Measurements from ENCODE around the gene HSPA12B. TPM values are rescaled to one million over a fixed set of nuclear protein-coding genes. Genes with fewer than 3 reads are reported as not detected.
A peak's percentile ranks its signal among the peaks of the same experiment; 100 is the strongest.

The HSPA12B gene
- polyA plus RNA-seq, 2 of the 4 experiments (the other 2 are of a cell fraction), result 0.37 to 1.2 TPM

DNA sequence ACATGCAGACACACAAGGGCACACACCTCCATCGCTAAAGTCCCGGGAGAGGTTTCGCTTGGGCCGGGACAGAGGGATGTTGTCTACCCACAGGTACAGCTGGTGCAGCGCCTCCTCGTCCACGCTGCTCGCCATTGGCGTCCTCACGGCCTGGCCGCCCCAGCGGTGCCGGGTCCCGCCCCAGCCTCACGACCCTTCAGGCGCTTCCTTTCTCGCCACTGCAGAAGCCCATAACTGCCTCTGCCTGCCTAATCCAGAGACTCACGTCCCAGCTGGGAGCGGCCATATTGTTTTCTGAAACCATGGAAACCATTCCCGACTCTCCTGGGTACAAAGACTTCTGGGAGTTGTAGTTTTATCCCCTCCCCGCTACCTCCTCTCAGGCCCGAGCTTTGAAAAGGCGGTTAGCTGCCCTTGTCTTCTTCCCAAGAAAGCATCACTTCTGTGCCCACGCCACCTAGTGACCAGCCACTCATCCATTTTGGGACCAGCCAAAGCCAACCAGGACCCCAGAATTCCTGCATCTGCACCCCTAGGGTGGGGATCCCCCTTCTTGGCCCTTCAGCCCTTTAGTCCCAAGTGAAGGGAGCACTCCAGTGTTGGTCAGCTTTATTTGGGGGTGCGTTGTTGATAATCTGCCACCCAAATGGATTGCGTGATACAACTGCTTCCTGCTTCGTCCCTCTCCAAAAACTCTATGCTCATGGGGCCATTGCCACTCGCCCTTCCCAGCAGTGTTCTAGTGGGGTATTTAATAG, 48.8 kb downstream of the HSPA12B start, which contains the start of gene SPEF1:
TSS of gene SPEF1 (minus strand) at position 296 of the 758 bp plus-strand sequence. CDS start at position 135, 161 bp downstream.
- CTCF ChIA-PET, result interaction anchor here (0.6 to 56.5 kb wide), 22 partner anchors 14 to 291 kb away, joined by 3 to 1634 read pairs (median 4); partner anchors contain the start of genes ADAM33, ADISSP, CDC25B and HSPA12B
- Histone ChIP-seq H3K4me3 (peak within 1 kb of the TSS; percentile 47), H3K4me2 (peak within 1 kb of the TSS; percentile 94), H3K27ac (peak within 1 kb of the TSS in 1 of 2 experiments; percentile 23; a peak in 1 of 6 replicates), H3K9me3 (no peaks in the 10 kb centered on the region), H3K4me1 (peaks cover 28% of the 10 kb centered on the region)
- 12% methylated on average over 28 of the region's 28 CpGs for WGBS (ENCODE audit: missing lambda C conversion rate)
- FAIRE-seq (peak; percentile 100), DNase-seq (ENCODE audit: low read depth in 1 of 2, low spot score in 1 of 2) (peak; percentile 97 to 100), ATAC-seq (peak; percentile 67 to 83)
- no peak for TF ChIP-seq MAFK (IDR thresholded peaks at IDR 0.05; ENCODE audit: partially characterized antibody)
- peak in 1 of 2 experiments; percentile 65; a peak in 2 of 5 replicates for TF ChIP-seq JUN (IDR thresholded peaks at IDR 0.05)
- TF ChIP-seq FOSL2 (IDR thresholded peaks at IDR 0.05), result no peak
- TF ChIP-seq FOSL2 (CRISPR knock-in tag; IDR thresholded peaks at IDR 0.05), result 0 out of 2 replicates have a peak, but pooled peaks have one; percentile 2
- peak; percentile 88; the same call in 1 of the 2 replicates for TF ChIP-seq POLR2AphosphoS2 (conservative IDR thresholded peaks at IDR 0.05; ENCODE audit: low read length)
- TF ChIP-seq, protein P1, sequence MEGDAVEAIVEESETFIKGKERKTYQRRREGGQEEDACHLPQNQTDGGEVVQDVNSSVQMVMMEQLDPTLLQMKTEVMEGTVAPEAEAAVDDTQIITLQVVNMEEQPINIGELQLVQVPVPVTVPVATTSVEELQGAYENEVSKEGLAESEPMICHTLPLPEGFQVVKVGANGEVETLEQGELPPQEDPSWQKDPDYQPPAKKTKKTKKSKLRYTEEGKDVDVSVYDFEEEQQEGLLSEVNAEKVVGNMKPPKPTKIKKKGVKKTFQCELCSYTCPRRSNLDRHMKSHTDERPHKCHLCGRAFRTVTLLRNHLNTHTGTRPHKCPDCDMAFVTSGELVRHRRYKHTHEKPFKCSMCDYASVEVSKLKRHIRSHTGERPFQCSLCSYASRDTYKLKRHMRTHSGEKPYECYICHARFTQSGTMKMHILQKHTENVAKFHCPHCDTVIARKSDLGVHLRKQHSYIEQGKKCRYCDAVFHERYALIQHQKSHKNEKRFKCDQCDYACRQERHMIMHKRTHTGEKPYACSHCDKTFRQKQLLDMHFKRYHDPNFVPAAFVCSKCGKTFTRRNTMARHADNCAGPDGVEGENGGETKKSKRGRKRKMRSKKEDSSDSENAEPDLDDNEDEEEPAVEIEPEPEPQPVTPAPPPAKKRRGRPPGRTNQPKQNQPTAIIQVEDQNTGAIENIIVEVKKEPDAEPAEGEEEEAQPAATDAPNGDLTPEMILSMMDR (IDR thresholded peaks at IDR 0.05), result peak; percentile 86
- peak; percentile 72 for TF ChIP-seq FOSB (CRISPR knock-in tag; IDR thresholded peaks at IDR 0.05)
- no peak for TF ChIP-seq NPAS2 (CRISPR knock-in tag; IDR thresholded peaks at IDR 0.05; ENCODE audit: borderline replicate concordance)
- TF ChIP-seq HOXB13 (CRISPR knock-in tag; IDR thresholded peaks at IDR 0.05; ENCODE audit: low read depth), result 0 out of 2 replicates have a peak, but pooled peaks have one; percentile 17
- TF ChIP-seq RAD21 (conservative IDR thresholded peaks at IDR 0.05 in 1 of 2, IDR thresholded peaks at IDR 0.05 in 1 of 2), result peak; percentile 66 to 70
- TF ChIP-seq TP53 (CRISPR knock-in tag; IDR thresholded peaks at IDR 0.05), result no peak
- TF ChIP-seq EHF (CRISPR knock-in tag; IDR thresholded peaks at IDR 0.05), result peak; percentile 63; the same call in 1 of the 2 replicates
- TF ChIP-seq SMC3 (IDR thresholded peaks at IDR 0.05), result peak; percentile 82
- TF ChIP-seq, protein P2, sequence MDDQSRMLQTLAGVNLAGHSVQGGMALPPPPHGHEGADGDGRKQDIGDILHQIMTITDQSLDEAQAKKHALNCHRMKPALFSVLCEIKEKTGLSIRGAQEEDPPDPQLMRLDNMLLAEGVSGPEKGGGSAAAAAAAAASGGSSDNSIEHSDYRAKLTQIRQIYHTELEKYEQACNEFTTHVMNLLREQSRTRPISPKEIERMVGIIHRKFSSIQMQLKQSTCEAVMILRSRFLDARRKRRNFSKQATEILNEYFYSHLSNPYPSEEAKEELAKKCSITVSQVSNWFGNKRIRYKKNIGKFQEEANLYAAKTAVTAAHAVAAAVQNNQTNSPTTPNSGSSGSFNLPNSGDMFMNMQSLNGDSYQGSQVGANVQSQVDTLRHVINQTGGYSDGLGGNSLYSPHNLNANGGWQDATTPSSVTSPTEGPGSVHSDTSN (IDR thresholded peaks at IDR 0.05), result peak; percentile 85
- peak; percentile 87; the same call in 1 of the 2 replicates for TF ChIP-seq TFCP2L1 (CRISPR knock-in tag; IDR thresholded peaks at IDR 0.05)
- TF ChIP-seq RNF2 (IDR thresholded peaks at IDR 0.05; ENCODE audit: borderline replicate concordance, low read depth), result no peak
- no peak for TF ChIP-seq HEYL (CRISPR knock-in tag; IDR thresholded peaks at IDR 0.05)
- TF ChIP-seq, protein P3, sequence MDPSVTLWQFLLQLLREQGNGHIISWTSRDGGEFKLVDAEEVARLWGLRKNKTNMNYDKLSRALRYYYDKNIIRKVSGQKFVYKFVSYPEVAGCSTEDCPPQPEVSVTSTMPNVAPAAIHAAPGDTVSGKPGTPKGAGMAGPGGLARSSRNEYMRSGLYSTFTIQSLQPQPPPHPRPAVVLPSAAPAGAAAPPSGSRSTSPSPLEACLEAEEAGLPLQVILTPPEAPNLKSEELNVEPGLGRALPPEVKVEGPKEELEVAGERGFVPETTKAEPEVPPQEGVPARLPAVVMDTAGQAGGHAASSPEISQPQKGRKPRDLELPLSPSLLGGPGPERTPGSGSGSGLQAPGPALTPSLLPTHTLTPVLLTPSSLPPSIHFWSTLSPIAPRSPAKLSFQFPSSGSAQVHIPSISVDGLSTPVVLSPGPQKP (IDR thresholded peaks at IDR 0.05; ENCODE audit: low read depth, low read length), result no peak
- no peak for TF ChIP-seq EHMT2 (IDR thresholded peaks at IDR 0.05; ENCODE audit: low read depth)
- TF ChIP-seq CBX2 (IDR thresholded peaks at IDR 0.05; ENCODE audit: borderline replicate concordance, low read depth), result no peak
- no peak for TF ChIP-seq HDAC2 (IDR thresholded peaks at IDR 0.05)
- no peak for TF ChIP-seq ZNF302 (CRISPR knock-in tag; IDR thresholded peaks at IDR 0.05)
- TF ChIP-seq KDM5A (IDR thresholded peaks at IDR 0.05), result 0 out of 2 replicates have a peak, but pooled peaks have one; percentile 31
- TF ChIP-seq ESRRA (IDR thresholded peaks at IDR 0.05; ENCODE audit: borderline replicate concordance, low read length), result no peak
- TF ChIP-seq, protein P4, sequence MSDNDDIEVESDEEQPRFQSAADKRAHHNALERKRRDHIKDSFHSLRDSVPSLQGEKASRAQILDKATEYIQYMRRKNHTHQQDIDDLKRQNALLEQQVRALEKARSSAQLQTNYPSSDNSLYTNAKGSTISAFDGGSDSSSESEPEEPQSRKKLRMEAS (IDR thresholded peaks at IDR 0.05), result peak; percentile 45; the same call in 1 of the 2 replicates
- POLR2A ChIA-PET, result interaction anchor here (0.7 to 2.1 kb wide), 10 partner anchors 13 to 218 kb away, joined by 3 to 26 read pairs (median 4); partner anchors contain the start of genes ADISSP, AP5S1 and CDC25B
